GM19193 (cell line): Measurements from ENCODE around the gene FBXO45.

ENCODE experiments used
- POLR2A ChIP-seq: IDR thresholded peaks from 4 replicates; pipeline ENCODE4 v1.6.1; 2011; ENCODE audit not compliant: insufficient read depth, insufficient read length; ENCODE audit errors: extremely low read depth

FBXO45 gene

DNA sequence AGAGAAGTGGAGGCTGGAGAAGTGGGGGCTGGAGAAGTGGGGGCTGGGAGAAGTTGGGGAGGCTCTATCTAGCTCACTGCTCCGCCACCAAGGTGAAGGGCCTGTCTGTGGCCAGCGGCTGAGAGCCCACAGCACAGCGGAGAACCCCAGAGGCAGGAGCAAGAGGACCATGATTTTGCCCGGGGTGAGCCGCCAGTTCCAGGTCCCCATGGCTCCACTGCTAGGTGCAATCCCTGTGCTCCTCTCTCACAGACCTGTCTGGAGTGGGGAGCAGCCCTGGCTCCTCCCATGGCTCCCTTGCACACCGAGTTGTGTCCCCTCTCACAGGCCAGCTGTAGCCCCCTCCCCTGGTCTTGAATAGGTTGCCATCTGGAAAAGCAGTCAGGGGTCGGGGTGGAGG is 66.4 kb downstream of the FBXO45 start:
- no peak for TF ChIP-seq POLR2A

DNA sequence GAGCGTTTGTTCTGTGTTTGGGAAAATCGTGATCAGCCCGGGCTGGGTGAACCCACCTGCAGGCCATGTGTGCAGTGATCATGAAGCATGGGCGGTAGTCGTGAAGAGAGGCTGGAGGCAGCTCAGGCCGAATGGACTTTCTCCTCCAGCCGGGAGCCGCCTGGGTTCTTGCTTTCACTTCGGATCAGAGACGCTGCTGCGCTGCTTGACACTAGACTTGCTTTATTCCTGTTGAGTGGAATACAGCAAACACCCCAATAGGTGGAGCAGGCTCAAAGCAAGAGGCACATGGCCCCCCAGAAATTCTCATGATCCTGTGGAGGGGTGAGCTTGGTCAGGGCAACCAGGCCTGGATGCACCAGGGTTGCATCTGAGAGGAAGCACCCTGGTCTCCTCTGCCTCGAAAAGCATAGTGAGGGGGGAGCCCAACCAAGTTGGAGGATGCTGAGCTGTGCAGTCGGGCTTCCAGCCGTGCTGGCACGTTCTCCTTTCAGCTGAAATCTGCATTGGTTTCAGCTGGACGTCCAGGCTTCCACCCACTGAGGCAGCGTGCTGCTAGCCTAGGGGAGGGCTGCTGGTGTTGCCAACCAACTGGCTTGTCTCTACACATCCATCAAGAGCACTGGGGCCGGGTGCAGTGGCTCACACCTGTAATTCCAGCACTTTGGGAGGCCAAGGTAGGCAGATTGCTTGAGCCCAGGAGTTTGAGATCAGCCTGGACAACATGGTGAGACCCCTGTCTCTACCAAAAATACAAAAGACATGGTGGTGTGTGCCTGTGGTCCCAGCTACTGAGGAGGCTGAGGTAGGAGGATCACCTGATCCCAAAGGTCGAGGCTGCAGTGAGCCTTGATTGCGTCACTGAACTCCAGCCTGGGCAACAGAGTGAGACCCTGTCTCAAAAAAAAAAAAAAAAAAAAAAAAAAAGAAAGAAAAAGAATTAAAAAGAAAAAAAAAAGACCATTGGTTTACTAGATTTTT is 68.2 kb downstream of the FBXO45 start:
- TF ChIP-seq POLR2A = no peak
